Measurements from ENCODE around the gene CASP2.
"Not testable (repeated sequence)": the region's sequence is repeated elsewhere in the genome, so short reads cannot be mapped to it uniquely, and the experiment has no call there.

CASP2 gene

GRCh38 chr7:143264196-143264568 is 24.0 kb upstream of the CASP2 start:
- DNase-seq (ENCODE audit: low read depth): not testable (repeated sequence)

DNA sequence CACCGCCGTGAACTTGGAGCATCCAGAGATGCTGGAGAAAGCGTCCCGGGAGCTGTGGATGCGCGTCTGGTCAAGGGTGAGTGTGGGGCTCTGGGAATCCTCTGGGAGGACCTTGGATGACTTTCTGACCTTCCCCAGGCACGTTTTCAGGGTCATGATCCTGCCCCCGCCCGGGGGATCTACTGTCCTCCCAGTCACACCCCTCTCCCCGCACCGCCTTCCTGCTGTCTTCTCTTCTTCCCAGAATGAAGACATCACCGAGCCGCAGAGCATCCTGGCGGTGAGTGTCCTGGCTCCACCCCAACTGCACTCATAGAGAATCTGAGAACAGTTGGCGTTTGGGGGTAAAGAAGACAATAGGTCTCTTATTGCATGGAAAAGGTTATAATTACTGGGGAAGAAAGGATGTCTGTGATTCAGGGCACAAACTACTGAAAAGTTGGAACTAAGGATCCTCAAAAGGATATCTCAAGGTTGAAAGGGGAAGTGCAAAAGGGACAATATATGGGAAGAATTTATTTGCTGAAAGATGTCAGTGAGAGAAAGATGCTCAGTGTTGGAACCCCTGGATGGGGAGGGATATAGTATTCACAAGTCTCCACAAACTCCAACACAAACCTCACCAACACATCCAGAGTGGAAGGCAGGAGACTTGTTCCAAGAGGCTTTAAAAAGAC is 23.0 kb upstream of the CASP2 start:
- no peak for DNase-seq (ENCODE audit: low read depth)

- no peak for DNase-seq (ENCODE audit: low read depth)
Measured at GRCh38 chr7:143269251-143269650, 18.9 kb upstream of the CASP2 start.

DNA sequence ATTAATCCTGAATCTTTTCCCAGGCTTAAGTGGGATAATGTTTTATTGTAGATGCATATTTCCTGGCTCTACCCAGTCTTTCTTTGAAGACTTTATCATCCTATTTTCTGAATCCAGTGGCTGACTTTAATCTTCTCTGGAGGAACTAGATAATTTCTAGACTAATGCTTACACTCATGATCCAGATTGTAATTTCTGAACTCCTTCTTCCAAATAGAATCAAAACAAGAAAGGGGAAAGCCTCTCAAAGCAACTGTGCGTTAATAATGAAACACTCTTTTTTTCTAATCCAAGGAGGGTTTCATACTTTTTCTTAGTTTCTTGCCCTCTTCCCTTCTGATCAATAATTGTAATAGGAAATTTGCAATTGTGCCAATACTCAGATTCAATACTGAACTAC is 16.9 kb upstream of the CASP2 start:
- DNase-seq (ENCODE audit: low read depth): no peak

GRCh38 chr7:143272871-143273270 is 15.3 kb upstream of the CASP2 start:
- no peak for DNase-seq (ENCODE audit: low read depth)

DNA sequence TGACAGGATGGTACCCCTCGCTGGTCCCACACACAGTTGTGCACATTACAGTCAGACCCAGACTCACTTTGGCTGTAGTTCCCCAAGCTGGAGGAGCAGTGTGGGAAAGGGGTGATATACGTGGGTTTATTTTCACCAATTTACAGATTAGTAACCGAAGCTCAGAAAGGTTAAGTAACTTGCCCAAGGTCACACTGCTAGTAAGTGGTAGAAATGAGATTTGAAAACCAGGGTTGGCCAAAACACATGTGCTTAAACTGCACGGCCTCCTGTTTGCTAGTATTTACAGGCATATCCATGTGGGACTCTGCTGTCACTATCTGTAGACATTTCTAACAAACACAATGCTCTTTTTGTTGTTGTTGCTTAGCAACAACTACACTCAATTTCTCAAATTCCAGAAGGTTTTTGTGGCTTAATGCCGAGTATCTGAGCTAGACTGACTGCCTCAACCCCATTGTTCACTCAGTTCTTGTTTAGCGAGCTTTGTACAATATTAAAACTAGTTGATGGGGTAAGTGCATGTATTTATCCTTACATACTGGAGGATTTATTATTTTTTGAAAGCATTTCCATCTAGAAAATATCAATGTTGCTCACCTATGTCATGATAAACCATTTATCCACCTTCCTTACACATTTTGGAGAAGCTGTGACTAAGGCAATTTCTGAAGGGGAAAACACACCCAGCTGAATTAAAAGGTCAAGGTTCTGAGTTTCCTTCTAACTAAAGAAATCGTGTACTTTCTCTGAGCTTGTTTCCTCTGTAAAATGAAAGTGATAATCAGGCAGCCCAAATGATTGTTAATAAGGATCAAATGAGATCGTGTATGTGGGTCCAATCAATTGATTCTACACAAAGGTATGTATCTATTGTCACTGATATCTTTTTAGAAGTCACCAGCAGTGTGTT is 8.7 kb upstream of the CASP2 start:
- peak; percentile 26 for DNase-seq (ENCODE audit: low read depth)

- DNase-seq (ENCODE audit: low read depth): no peak
Measured at GRCh38 chr7:143280160-143280559, 8.0 kb upstream of the CASP2 start.

DNA sequence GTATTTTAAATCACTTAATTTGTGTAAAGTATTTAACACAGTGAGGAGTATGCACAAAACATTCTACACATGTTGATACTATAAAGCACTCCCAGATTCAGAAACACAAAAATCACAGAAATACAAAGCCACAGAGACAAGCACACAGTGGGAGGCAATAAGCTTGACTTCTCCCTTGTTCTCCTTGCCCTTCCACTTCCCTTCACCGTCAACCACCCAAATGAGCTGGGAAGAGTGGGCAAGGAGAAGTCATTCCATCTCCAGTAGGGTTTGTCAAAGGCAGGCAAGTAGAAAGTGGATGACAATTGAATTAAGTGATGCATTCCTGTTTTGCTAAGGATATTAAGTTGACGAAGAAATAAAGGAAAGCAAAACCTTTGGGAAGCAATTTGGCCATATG is 7.6 kb upstream of the CASP2 start:
- DNase-seq (ENCODE audit: low read depth): no peak

DNA sequence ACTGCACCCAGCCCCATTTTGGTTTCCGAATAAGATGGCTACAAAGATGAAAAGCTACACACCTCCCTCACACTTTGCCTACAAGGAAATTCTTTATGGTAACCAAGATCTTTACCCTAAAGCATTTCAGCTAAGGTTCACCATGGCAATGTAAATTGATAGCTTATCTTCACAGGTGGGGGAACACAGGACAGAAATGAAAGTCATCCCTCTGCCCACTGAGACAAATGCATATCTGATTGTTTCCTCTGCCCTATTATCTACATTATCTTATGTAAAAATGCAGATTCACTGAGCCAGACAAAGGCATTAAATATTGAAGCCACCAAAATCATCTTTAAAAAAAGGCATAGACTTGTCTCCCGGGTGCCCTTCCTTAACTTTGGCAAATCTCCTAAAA is 6.6 kb upstream of the CASP2 start:
- DNase-seq (ENCODE audit: low read depth): no peak

DNA sequence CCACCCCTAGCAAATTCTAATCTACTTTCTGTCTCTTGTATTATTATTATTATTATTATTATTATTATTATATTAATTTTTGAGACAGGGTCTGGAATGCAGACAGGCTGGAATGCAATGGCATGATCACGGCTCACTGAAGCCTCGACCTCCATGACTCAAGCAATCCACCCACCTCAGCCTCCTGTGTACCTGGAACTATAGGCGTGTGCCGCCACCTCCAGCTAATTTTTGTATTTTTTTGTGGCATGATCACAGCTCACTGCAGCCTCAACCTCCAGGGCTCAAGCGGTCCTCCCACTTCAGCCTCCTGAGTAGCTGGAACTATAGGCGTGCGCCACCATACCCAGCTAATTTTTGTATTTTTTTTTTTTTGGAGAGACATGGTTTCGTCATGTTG is 6.0 kb upstream of the CASP2 start:
- DNase-seq (ENCODE audit: low read depth): no peak

DNA sequence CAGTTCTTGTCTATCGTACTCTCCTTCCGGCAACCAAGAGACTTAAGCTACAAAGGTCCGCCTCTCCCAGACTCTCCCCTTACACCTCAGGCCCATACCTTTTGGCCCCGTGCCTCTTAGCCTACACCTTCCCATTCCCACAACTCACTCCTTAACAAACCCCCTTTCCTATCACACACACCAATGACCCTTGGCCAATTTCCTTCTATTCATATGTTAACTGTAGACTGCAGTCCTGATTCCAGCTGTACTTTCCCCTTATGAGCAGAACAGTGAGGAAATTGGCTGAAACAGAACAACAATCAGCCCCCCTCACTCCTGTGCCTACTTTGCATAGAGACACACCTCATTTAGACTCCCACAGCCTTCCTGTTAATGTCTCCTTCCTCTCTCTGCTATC is 4.8 kb upstream of the CASP2 start:
- no peak for DNase-seq (ENCODE audit: low read depth)

- DNase-seq (ENCODE audit: low read depth): no peak
Measured at GRCh38 chr7:143284591-143285469, 3.3 kb upstream of the CASP2 start, which contains the start of gene TMEM139. Gene TMEM139 (plus strand): TSS chr7:143284958. CDS start chr7:143285958, 1,000 bp downstream.

DNA sequence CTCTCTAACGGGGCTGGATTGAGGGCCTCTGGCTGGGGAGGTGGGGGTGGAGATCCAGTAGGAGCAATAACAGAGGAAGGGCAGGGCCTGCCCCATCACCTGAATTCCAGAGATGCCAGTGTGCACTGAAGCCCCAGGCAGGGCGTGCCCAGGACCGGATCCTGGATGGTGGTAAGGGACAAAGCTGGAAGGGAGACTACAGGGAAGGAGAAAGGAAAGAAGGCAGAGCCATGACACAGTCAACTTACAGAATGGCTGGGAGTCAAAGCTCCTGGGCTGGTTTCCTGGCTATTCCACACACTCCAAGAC is 2.7 kb upstream of the CASP2 start:
- DNase-seq (ENCODE audit: low read depth): no peak

- DNase-seq (ENCODE audit: low read depth): no peak
Measured at GRCh38 chr7:143285806-143286521, 2.2 kb upstream of the CASP2 start.

DNA sequence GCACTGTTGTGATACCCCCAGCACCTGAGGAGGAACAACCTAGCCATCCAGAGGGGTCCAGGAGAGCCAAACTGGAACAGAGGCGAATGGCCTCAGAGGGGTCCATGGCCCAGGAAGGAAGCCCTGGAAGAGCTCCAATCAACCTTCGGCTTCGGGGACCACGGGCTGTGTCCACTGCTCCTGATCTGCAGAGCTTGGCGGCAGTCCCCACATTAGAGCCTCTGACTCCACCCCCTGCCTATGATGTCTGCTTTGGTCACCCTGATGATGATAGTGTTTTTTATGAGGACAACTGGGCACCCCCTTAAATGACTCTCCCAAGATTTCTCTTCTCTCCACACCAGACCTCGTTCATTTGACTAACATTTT is 1.6 kb upstream of the CASP2 start:
- no peak for DNase-seq (ENCODE audit: low read depth)

DNA sequence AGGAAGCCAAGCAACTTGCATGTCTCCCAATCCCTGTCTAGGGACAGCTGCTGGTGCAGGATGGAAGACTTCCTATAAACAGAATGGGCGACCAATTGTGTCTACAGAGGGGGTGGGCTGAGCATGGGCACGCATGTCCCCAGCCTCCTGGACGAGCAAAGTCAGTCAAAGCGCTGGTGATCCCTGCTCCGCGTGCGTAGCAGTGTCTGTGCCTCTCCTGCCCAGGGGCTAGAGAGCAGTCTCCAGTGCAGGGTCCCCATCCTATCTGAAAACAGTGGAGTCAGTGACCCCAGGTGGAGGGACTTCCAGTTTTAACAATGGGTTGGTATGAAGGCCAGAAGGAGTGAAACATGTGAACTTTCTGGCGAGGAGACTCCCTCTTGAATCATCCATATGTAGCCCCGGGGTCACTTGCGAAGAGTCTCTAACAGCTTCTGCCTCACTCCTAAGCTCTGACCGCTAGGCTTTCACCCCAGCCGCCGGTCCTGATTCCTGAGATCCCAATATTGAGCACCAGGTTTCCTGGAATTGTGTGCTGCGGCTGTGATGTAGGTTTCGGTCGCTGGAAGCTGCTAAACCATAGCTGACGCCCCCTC is 714 bp upstream of the CASP2 start:
- no peak for DNase-seq (ENCODE audit: low read depth)

DNA sequence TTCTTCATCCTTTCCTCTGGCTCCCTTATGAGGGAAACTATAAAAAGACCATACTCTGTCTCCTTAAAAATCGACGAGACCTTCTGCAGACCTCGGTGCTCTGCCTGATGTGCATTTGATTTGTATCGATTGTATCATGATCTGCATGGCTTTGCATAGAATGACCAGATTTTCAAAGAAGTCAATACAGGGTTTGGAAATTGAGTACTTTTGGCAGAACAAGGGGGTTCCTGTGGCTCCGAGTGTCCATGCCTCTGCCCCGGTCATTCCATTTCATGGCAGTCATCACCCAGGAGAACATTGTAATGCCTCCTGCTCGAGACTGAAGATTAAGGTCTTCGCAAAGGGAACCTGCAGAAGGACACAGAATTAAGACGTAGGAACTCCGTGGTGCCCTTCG is 685 bp downstream of the CASP2 start:
- no peak for DNase-seq (ENCODE audit: low read depth)

DNA sequence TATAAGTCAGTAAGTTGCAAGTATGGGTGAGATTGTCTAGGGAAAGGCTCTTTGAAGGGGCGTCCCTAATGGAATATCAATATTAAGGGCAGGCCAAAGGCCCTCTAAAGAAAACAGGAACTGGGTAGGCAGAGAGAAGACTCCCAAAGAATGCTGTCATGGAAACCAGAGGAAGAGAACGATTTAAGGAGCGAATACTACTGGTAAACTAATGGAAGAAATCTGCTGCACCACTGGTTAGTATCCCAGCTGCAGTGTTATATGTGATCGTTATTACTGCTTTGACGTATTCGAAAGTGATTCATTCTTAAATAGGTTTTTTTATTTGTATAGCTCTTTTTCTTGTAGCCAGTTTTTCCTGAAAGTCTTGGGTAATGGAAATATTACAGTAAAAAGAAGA is 1.3 kb downstream of the CASP2 start:
- no peak for DNase-seq (ENCODE audit: low read depth)

- not testable (repeated sequence) for DNase-seq (ENCODE audit: low read depth)
Measured at GRCh38 chr7:143289888-143290287, 1.7 kb downstream of the CASP2 start.

GRCh38 chr7:143290293-143290692 is 2.1 kb downstream of the CASP2 start:
- DNase-seq (ENCODE audit: low read depth): no peak

DNA sequence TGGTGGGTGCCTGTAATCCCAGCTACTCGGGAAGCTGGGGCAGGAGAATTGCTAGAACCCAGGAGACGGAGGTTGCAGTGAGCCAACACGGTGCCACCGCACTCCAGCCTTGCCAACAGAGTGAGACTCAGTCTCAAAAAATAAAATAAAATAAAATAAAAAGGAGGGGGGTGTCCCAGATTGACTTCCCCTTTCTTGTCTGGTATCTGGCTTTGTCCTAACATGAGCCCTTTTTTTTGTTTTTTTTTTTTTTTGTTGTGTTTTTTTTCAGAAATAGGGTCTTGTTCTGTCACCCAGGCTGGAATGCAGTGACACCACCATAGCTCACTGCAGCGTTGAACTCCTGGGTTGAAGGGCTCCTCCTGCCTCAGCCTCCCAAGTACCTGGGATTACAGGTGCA is 4.7 kb downstream of the CASP2 start:
- DNase-seq (ENCODE audit: low read depth): no peak

DNA sequence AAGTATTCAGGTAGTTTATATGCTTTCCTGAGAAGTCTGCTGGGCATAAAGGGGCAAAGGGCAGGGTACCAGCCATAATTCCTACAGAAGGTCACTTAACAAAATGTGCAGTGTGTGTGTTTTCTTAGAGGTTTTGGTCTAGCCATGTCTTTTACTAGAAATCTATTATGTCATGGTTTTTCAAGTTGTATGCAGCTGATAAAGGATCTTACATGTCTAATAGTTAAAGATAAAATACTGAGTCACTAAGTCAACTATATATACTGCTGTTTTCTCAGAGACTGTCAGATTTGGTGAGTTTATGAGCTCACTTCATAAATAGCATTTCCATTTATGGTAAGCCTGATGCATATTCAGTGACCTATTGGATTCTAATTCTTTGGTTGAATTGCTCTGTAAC is 7.7 kb downstream of the CASP2 start:
- DNase-seq (ENCODE audit: low read depth): no peak

All from fibroblast of the conjunctiva (primary cell).